NCI-H2227 treated with DMSO at 0.1 percent for 48 hours (cell line): ENCODE measurements around the gene ADAMTSL4.
A peak's percentile ranks its signal among the peaks of the same experiment; 100 is the strongest.
"Not testable (repeated sequence)": the region's sequence is repeated elsewhere in the genome, so short reads cannot be mapped to it uniquely, and the experiment has no call there.

Experiments
- DNase-seq: peaks from one replicate; lab custom pipeline; 2025; lab: John Stamatoyannopoulos, UW

ADAMTSL4 gene

GRCh38 chr1:150567341-150567716, 18.1 kb downstream of the ADAMTSL4 start:
- DNase-seq = no peak

- DNase-seq = peak; percentile 63
These were observed 18.7 kb downstream of the ADAMTSL4 start for GRCh38 chr1:150567717-150568593.

GRCh38 chr1:150568594-150568966, 19.4 kb downstream of the ADAMTSL4 start:
- DNase-seq = no peak

- DNase-seq = no peak
These were observed 23.9 kb downstream of the ADAMTSL4 start for GRCh38 chr1:150572918-150573647.

- not testable (repeated sequence) for DNase-seq
These were observed 24.5 kb downstream of the ADAMTSL4 start for GRCh38 chr1:150573648-150574071.

GRCh38 chr1:150574260-150575071, 25.3 kb downstream of the ADAMTSL4 start:
- no peak for DNase-seq

- no peak for DNase-seq
These were observed 25.9 kb downstream of the ADAMTSL4 start for GRCh38 chr1:150575072-150575489.

GRCh38 chr1:150575518-150576366, 26.5 kb downstream of the ADAMTSL4 start:
- no peak for DNase-seq

GRCh38 chr1:150576367-150576711, 27.1 kb downstream of the ADAMTSL4 start:
- no peak for DNase-seq

GRCh38 chr1:150576794-150577556, 27.8 kb downstream of the ADAMTSL4 start:
- DNase-seq = no peak

GRCh38 chr1:150577557-150578271, 28.5 kb downstream of the ADAMTSL4 start:
- no peak for DNase-seq

GRCh38 chr1:150578272-150579109, 29.3 kb downstream of the ADAMTSL4 start:
- DNase-seq = peak; percentile 81

GRCh38 chr1:150579110-150579944, 30.1 kb downstream of the ADAMTSL4 start, which contains the start of gene MCL1:
TSS of gene MCL1 (minus strand) at chr1:150579610. CDS start at chr1:150579530, 80 bp downstream.
- peak; percentile 93 for DNase-seq

- no peak for DNase-seq
These were observed 30.9 kb downstream of the ADAMTSL4 start for GRCh38 chr1:150579945-150580642.

- DNase-seq = not testable (repeated sequence)
These were observed 31.8 kb downstream of the ADAMTSL4 start for GRCh38 chr1:150580966-150581365.

- not testable (repeated sequence) for DNase-seq
These were observed 32.2 kb downstream of the ADAMTSL4 start for GRCh38 chr1:150581437-150581836.

- DNase-seq = not testable (repeated sequence)
These were observed 32.8 kb downstream of the ADAMTSL4 start for GRCh38 chr1:150581962-150582361.
